K562 (cell line): ENCODE measurements around the gene PDE8B. TPM values are rescaled to one million over a fixed set of nuclear protein-coding genes. Genes with fewer than 3 reads are reported as not detected.

Experiments used
- ATAC-seq: fragments of 200-7000 bp; cut with Tn5 transposase; 3 replicates; pipeline ENCODE4 v1.9.1; 2020; ENCODE audit warnings: moderate library complexity
- BruUV-seq: library from RNA; stranded (reverse); fragments of 400-500 nt; replicated peaks from 2 replicates; lab custom pipeline; 2021; lab: Mats Ljungman, UMichigan
- CTCF ChIA-PET: fragments of 300-600 bp; formaldehyde crosslinking; extraction: SDS; loops from one replicate; lab custom pipeline; 2021; ENCODE audit warnings: low intra/inter-chr PET ratio; lab: Yijun Ruan, JAX
- POLR2A ChIA-PET: fragments of 300-600, 350-650 bp; sonication (Branson Sonifier 250); formaldehyde crosslinking; extraction: SDS; loops from one replicate; lab custom pipeline; 2021; ENCODE audit warnings: antibody characterized with exemption, inconsistent platforms; lab: Yijun Ruan, JAX
- DNase-seq, 4 experiments: peaks; one replicate each; pipeline versions ENCODE4 v3.0.0 to v3.0.0-alpha.2; 2011 to 2018; ENCODE audit warnings: low spot score in 3 of 4, mixed read lengths in 3 of 4; ENCODE audit errors: extremely low read depth in 1 of 4
- FAIRE-seq: peaks from 2 replicates; lab custom pipeline; 2011; peaks lifted over from hg19 to GRCh38; lab: Jason Lieb, UNC
- H2AFZ ChIP-seq: 2 replicates; pipeline ENCODE4 v1.6.0; 2011; ENCODE audit warnings: low read depth, low read length, control low read depth, inconsistent platforms
- H3K27ac ChIP-seq: fragments of 200-600 bp; 3 replicates; pipeline ENCODE4 v1.8.0; 2011; ENCODE audit warnings: low read depth, mild to moderate bottlenecking, control low read depth, inconsistent platforms, low read length, moderate library complexity, mixed read lengths; ENCODE audit errors: extremely low read depth
- H3K27me3 ChIP-seq, 2 experiments: fragments of 300-600 bp in 1 of 2; 2 replicates in 1 of 2; 3 replicates in 1 of 2; pipeline versions ENCODE4 v1.6.0 to v1.8.0; 2011; ENCODE audit warnings: inconsistent platforms in 2 of 2, low read length in 2 of 2, mild to moderate bottlenecking in 1 of 2, mixed read lengths in 1 of 2, moderate library complexity in 1 of 2; ENCODE audit not compliant: control insufficient read depth in 2 of 2, insufficient read depth in 2 of 2
- H3K36me3 ChIP-seq: fragments of 300-600 bp; 3 replicates; pipeline ENCODE4 v1.8.0; 2011; ENCODE audit warnings: mild to moderate bottlenecking, low read length, inconsistent platforms; ENCODE audit not compliant: control insufficient read depth, insufficient read depth
- H3K4me1 ChIP-seq, 2 experiments: fragments of 200-600 bp in 1 of 2; replicated peaks in 1 of 2; 2 replicates in 1 of 2; 3 replicates in 1 of 2; pipeline versions ENCODE4 v1.5.1 to v1.8.0; 2011; ENCODE audit warnings: inconsistent platforms in 2 of 2, low read length in 2 of 2, mild to moderate bottlenecking in 1 of 2, mixed read lengths in 1 of 2, moderate library complexity in 1 of 2; ENCODE audit not compliant: control insufficient read depth in 2 of 2, insufficient read depth in 2 of 2
- H3K4me2 ChIP-seq: 2 replicates; pipeline ENCODE4 v1.6.1; 2011; ENCODE audit warnings: low read length, control low read depth, inconsistent platforms, mixed read lengths; ENCODE audit not compliant: insufficient read depth
- H3K4me3 ChIP-seq: fragments of 200-600 bp; sonication (generic), shearing (Covaris generic); 2 replicates; pipeline ENCODE4 v1.5.1; 2016; ENCODE audit warnings: control low read depth, inconsistent platforms
- H3K79me2 ChIP-seq: fragments of 200-600 bp; 3 replicates; pipeline ENCODE4 v1.8.0; 2011; ENCODE audit warnings: low read length, inconsistent platforms; ENCODE audit not compliant: control insufficient read depth, insufficient read depth
- H3K9ac ChIP-seq, 2 experiments: 2 replicates each; pipeline versions ENCODE4 v1.6.0 to v1.6.1; 2011; ENCODE audit warnings: low read depth in 2 of 2, low read length in 2 of 2, control low read depth in 1 of 2, inconsistent platforms in 1 of 2, mild to moderate bottlenecking in 1 of 2, mixed read lengths in 1 of 2; ENCODE audit not compliant: insufficient read depth in 1 of 2
- H3K9me1 ChIP-seq: one replicate; pipeline ENCODE4 v1.6.0; 2011; ENCODE audit warnings: inconsistent platforms, mild to moderate bottlenecking, low read length, moderate library complexity; ENCODE audit not compliant: control insufficient read depth, insufficient read depth
- H3K9me3 ChIP-seq: replicated peaks from 2 replicates; pipeline ENCODE4 v1.5.1; 2011; ENCODE audit warnings: low read depth, low read length, inconsistent platforms; ENCODE audit not compliant: control insufficient read depth, insufficient read depth
- H4K20me1 ChIP-seq: replicated peaks from 2 replicates; pipeline ENCODE4 v1.6.1; 2011; ENCODE audit warnings: low read length, inconsistent platforms, mixed read lengths; ENCODE audit not compliant: control insufficient read depth, insufficient read depth
- CHCHD3 ChIP-seq: fragments of 250-450 bp; sonication (Bioruptor Pico); IDR thresholded peaks from 2 replicates; pipeline ENCODE4 v2.1.2; 2022; ENCODE audit warnings: mild to moderate bottlenecking
- ETV6 ChIP-seq, 3 experiments: fragments of 150-350 bp in 1 of 3; sonication (generic) in 1 of 3; formaldehyde crosslinking in 1 of 3; IDR thresholded peaks; 2 replicates each; pipeline versions ENCODE4 v1.6.1 to v1.8.0; 2014 to 2022; ENCODE audit warnings: borderline replicate concordance in 2 of 3, low read depth in 2 of 3, antibody characterized with exemption in 1 of 3, low read length in 1 of 3, mild to moderate bottlenecking in 1 of 3, missing genetic modification reagents in 1 of 3
- FOXK2 ChIP-seq, 2 experiments: fragments of 450-650 bp; IDR thresholded peaks in 1 of 2; conservative IDR thresholded peaks in 1 of 2; 2 replicates each; pipeline ENCODE4 v1.6.1; 2016; ENCODE audit warnings: low read depth in 2 of 2, mild to moderate bottlenecking in 1 of 2
- HIVEP1 ChIP-seq: fragments of 250-450 bp; sonication (Bioruptor Pico); IDR thresholded peaks from 2 replicates; pipeline ENCODE4 v1.4.0; 2020; ENCODE audit warnings: mild to moderate bottlenecking
- ID3 ChIP-seq, 2 experiments: fragments of 250-450 bp in 1 of 2; fragments of 450-650 bp in 1 of 2; sonication (Bioruptor Pico) in 1 of 2; IDR thresholded peaks; 2 replicates each; pipeline versions ENCODE4 v1.6.1 to v1.8.0; 2016 to 2021; ENCODE audit warnings: mild to moderate bottlenecking in 2 of 2, moderate library complexity in 2 of 2, missing compliant biosample characterization in 1 of 2, missing genetic modification characterization in 1 of 2
- KAT7 ChIP-seq: sonication (generic); formaldehyde crosslinking; IDR thresholded peaks from 2 replicates; pipeline ENCODE4 v1.8.0; 2022; ENCODE audit warnings: missing genetic modification reagents, mild to moderate bottlenecking, borderline replicate concordance
- LEF1 ChIP-seq: fragments of 450-650 bp; IDR thresholded peaks from 2 replicates; pipeline ENCODE4 v1.6.1; 2016; ENCODE audit warnings: mild to moderate bottlenecking
- RREB1 ChIP-seq: fragments of 250-450 bp; sonication (Bioruptor Pico); IDR thresholded peaks from 2 replicates; pipeline ENCODE4 v1.4.0; 2020
- TBL1XR1 ChIP-seq, 2 experiments: IDR thresholded peaks; 2 replicates each; pipeline ENCODE4 v1.6.1; 2012; ENCODE audit warnings: improper control_type of control experiment in 2 of 2, low read length in 2 of 2, mild to moderate bottlenecking in 1 of 2
- U2AF2 ChIP-seq: fragments of 200-400 bp; formaldehyde crosslinking; optimal IDR thresholded peaks from 2 replicates; pipeline ENCODE3; 2017; ENCODE audit warnings: low read depth, mild to moderate bottlenecking, low read length
- ZNF57 ChIP-seq: fragments of 450-650 bp; formaldehyde crosslinking; IDR thresholded peaks from 2 replicates; pipeline ENCODE4 v1.4.0; 2020; ENCODE audit warnings: mild to moderate bottlenecking, moderate library complexity
- WGBS: fragments of 100-300 bp; shearing (Covaris generic); methylation state at CpG from one replicate; pipeline ENCODE4 v1.1.6; 2016; ENCODE audit warnings: low coverage, mixed read lengths; ENCODE audit not compliant: insufficient coverage; ENCODE audit errors: missing lambda C conversion rate; 5-methylcytosine and 5-hydroxymethylcytosine counted together
- in situ Hi-C: fragments of 300-500 bp; cut with MboI; formaldehyde crosslinking; loops from 4 replicates; pipeline ENCODE4 v1.15.0; 2018; ENCODE audit warnings: inconsistent platforms, mixed read lengths
- intact Hi-C: fragments of 100-400 bp; cut with micrococcal nuclease; formaldehyde crosslinking; loops from 2 replicates; pipeline ENCODE4 v1.14.2; 2022
- polyA plus RNA-seq, 8 experiments: library from polyadenylated mRNA; depleted of rRNA in 4 of 8; stranded (reverse) in 5 of 8; unstranded in 3 of 8; fragments of >200 nt; fragmentation: Nextera tagmentation in 2 of 8; fragmentation: Illumina TruSeq in 1 of 8; extraction: Ambion mirVana in 2 of 8; extraction: Trizol in 1 of 8; gene quantifications; 2 replicates each; pipeline versions ENCODE4 v1.2.1 to v1.2.3, GENCODE V29; 2011 to 2014; ENCODE audit warnings: inconsistent platforms in 1 of 8, missing spikeins in 1 of 8
- total RNA-seq, 7 experiments: library from RNA; depleted of rRNA in 6 of 7; stranded (reverse); fragments of >200 nt in 6 of 7; fragmentation: Illumina TruSeq in 2 of 7; extraction: Trizol in 2 of 7; gene quantifications; 2 replicates each; pipeline versions ENCODE4 v1.2.1 to v1.2.3, GENCODE V29; 2011 to 2021; ENCODE audit warnings: low replicate concordance in 1 of 7

The PDE8B gene
- total and polyA plus RNA-seq, 9 of the 15 experiments (the other 6 are each of a cell fraction or from before 2014, with no cell fraction given), result 0.15 to 0.28 TPM; not detected in 7

- Histone ChIP-seq H3K9me1 (no peaks in the 10 kb centered on the region), H3K4me3 (no peak overlapping the region), H3K9me3 (no peaks in the 10 kb centered on the region), H3K9ac (no peak overlapping the region), H3K4me1 (peaks cover 0 to 10% of the 10 kb centered on the region in 2 experiments; a peak in 2 of 5 replicates), H3K36me3 (no peaks in the 10 kb centered on the region), H3K27ac (no peak overlapping the region), H3K79me2 (no peaks in the 10 kb centered on the region), H2AFZ (no peak overlapping the region), H4K20me1 (0 out of 2 replicates have a peak, but pooled peaks cover 4% of the 10 kb centered on the region), H3K4me2 (no peak overlapping the region), H3K27me3 (peaks cover 11 to 34% of the 10 kb centered on the region in 2 experiments; a peak in 4 of 5 replicates)
- BruUV-seq, result no TSS peak
- ATAC-seq (no peak), FAIRE-seq (no peak), DNase-seq (no peak)
- intact Hi-C loops, result no loop called here
- WGBS, result 0% methylated on average over 1 of the region's 1 CpG
- in situ Hi-C loops, result no loop called here
- CTCF ChIA-PET, result no interaction called here
- POLR2A ChIA-PET, result no interaction called here
- TF ChIP-seq ID3 (CRISPR knock-in tag; IDR thresholded peaks at IDR 0.05) (no peak), ID3 (tag; IDR thresholded peaks at IDR 0.05) (no peak), HIVEP1 (CRISPR knock-in tag) (no peak), ETV6 (IDR thresholded peaks at IDR 0.05; ENCODE audit: borderline replicate concordance in 1 of 2, low read depth in 2 of 2, low read length in 1 of 2) (no peak), ETV6 (CRISPR knock-in tag; IDR thresholded peaks at IDR 0.05; ENCODE audit: borderline replicate concordance) (no peak), FOXK2 (conservative IDR thresholded peaks at IDR 0.05 in 1 of 2, IDR thresholded peaks at IDR 0.05 in 1 of 2; ENCODE audit: low read depth in 2 of 2) (no peak), TBL1XR1 (IDR thresholded peaks at IDR 0.05; ENCODE audit: low read length in 2 of 2) (no peak), U2AF2 (no peak), CHCHD3 (CRISPR knock-in tag) (no peak), KAT7 (CRISPR knock-in tag) (no peak), ZNF57 (CRISPR knock-in tag) (no peak), LEF1 (no peak), RREB1 (no peak)
These were observed 28.1 kb upstream of the PDE8B start for GRCh38 chr5:77182367-77182766.
